Lower leg skin (tissue), 3 donors: ENCODE results near the gene HPS4.

Source experiments
- POLR2A ChIP-seq, 2 donors: fragments of 450-650 bp; IDR thresholded peaks; one replicate each; pipeline ENCODE4 v1.6.1; 2016 to 2017; ENCODE audit warnings: antibody characterized with exemption in 2 of 2, mild to moderate bottlenecking in 1 of 2, moderate library complexity in 1 of 2
- TF ChIP-seq, protein P1 (sequence below), 3 donors: fragments of 450-650 bp; IDR thresholded peaks; one replicate each; pipeline ENCODE4 v1.5.1; 2016; ENCODE audit warnings: antibody characterized with exemption in 3 of 3, mild to moderate bottlenecking in 3 of 3, moderate library complexity in 2 of 3

DNA sequence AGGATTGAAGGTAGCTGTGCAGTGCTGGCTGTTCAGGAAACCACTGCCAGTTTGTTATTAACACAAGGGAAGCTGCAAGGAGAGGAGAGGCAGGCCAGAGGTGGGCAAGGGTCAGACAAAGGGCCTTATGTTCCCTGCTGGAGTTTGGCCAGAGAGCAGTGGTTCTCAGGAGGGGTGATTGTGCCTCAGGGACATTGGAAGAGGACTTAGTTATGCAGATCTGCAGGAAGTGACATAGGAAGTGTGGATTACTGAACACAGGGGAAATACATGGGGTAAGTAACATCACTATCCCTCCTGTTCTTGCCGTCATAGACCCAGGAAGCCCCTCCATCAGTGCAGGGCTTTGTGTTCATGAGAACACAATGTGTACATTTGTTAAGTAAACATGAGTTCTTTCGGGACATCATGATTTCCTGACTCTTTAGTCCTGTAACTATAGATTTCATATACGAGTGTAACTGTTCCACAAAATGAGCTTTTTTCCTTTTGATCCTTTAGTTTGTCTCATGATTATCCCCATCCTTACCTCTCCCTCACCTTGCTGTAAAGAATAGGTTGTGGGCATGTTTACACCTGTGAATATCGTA lies 6.0 kb upstream of the HPS4 start:
- TF ChIP-seq, protein P1, sequence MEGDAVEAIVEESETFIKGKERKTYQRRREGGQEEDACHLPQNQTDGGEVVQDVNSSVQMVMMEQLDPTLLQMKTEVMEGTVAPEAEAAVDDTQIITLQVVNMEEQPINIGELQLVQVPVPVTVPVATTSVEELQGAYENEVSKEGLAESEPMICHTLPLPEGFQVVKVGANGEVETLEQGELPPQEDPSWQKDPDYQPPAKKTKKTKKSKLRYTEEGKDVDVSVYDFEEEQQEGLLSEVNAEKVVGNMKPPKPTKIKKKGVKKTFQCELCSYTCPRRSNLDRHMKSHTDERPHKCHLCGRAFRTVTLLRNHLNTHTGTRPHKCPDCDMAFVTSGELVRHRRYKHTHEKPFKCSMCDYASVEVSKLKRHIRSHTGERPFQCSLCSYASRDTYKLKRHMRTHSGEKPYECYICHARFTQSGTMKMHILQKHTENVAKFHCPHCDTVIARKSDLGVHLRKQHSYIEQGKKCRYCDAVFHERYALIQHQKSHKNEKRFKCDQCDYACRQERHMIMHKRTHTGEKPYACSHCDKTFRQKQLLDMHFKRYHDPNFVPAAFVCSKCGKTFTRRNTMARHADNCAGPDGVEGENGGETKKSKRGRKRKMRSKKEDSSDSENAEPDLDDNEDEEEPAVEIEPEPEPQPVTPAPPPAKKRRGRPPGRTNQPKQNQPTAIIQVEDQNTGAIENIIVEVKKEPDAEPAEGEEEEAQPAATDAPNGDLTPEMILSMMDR (IDR thresholded peaks at IDR 0.05), result no peak
- no peak for TF ChIP-seq POLR2A (IDR thresholded peaks at IDR 0.05)
